GM19468 (cell line): Measurements from ENCODE around the gene LECT2.

Source experiments
- ATAC-seq: cut with Tn5 transposase; IDR thresholded peaks from one replicate; pipeline ENCODE4 v1.9.1; 2021; ENCODE audit warnings: mild to moderate bottlenecking, moderate library complexity, moderate number of reproducible peaks; ENCODE audit not compliant: unreplicated experiment; ENCODE audit errors: extremely low read depth

The LECT2 gene

DNA sequence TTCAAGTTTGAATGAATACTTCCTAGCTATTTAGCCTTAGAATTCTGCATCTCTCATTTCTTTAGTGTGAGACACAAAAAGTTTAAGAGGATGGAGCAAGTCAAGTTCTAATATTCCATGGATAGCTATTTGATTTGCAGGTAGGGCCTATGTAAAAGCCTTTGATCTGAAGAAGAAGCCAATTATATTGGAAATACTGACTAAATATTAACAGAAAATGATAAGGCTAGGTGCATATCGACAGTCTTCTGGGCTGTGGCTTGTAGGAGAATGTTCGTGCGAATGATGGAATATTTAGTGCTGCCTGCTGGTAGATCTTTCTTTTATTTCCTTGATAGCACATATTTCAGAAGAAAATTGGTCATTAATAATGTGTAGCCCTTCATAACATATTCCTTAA lies at the start of gene LECT2:
Gene LECT2 (minus strand): TSS at position 85 of the 400 bp plus-strand sequence. CDS start 150 bp downstream, outside the sequence.
- no peak for ATAC-seq

DNA sequence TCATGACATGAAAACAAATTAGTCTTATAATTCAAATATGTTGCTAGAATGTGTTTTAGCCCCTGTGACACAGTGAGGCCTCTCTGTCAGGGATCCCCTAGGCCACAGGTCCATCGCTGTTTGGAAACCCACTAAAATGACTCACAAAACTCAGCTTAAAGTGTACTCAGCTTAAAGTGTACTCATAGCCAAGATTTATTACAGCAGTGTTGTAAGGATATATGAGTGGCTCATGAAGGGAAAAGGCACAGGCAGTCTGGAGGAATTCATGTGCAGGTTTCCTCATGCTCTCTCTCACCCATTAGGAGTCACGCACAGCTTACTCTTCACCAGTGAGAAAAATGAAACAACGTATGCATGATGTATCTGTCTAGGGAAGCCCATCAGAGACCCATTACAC lies 49.7 kb upstream of the LECT2 start:
- no peak for ATAC-seq

GRCh38 chr5:136001466-136001981 lies 46.7 kb upstream of the LECT2 start:
- no peak for ATAC-seq

DNA sequence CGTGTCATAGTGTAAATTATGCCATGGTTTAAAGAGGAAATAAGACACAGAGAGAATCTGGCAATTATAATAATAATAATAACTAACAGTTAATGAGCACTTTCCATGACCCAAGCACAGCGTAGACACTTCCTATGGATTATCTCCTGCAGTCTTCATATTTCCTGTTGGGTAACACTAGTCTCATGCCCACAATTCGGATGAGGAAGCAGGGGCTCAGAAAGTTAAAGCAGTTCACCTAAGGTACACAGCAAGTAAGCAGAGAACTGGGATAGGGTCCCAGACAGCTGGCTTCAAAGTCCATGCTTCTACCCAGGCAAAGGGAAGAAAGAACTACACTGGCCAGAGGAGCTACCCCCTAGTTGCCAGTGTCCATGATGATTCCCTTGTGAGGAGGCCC lies 46.1 kb upstream of the LECT2 start:
- ATAC-seq, result no peak

GRCh38 chr5:136000147-136000546 lies 45.4 kb upstream of the LECT2 start:
- ATAC-seq, result no peak

GRCh38 chr5:135999406-136000139 lies 44.8 kb upstream of the LECT2 start:
- ATAC-seq, result no peak

- no peak for ATAC-seq
Measured at GRCh38 chr5:135998889-135999288, 44.1 kb upstream of the LECT2 start.

DNA sequence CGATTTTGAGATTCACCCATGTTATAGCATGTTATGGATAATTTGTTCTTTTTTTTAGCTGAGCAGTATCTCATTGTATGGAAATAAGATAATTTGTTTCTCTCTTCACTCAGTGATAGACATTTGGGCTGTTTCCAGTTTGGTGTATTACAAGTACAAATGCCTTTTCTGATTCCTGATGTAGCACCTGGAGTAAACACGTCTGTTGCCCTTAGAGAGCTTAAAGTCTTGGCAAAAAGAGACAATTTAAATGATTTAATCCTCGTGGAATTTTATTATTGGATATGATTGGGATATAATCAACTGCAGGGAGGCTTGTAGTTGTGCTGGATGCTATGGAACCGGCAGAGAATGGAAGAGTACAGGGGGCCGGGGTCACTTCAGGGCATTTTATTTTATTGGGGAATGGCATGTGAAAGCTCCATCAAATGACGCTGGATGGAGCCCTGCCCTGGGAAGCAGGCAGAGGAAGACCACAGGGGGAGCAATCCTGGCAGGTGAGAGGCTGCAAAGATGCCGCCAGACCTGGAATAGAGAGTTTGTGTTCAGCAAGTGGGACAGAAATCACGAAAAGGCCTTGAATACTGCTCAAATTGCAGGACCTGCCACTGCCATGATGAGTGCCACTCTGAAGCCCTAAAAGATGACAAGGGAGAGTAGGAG lies 43.0 kb upstream of the LECT2 start:
- ATAC-seq, result no peak

DNA sequence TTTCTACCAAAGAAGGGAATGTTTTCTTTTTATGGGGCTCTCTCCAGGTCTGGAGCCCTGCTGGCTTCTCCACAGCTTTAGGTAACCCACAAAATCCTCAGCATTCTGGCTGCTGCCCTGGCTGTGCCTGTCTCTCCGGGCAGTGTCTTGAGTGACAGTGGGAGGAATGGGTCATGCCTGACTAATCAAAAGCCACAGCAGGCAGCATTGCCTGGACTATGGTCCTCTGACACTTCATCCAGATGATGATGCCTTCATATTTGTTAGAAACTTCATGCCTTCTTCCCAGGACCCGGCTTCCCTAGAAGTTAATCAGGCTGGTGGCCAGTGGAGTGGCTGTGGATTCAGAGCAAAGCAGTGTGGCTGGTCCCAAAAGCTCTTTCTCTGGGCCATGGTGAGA lies 41.8 kb upstream of the LECT2 start:
- no peak for ATAC-seq

DNA sequence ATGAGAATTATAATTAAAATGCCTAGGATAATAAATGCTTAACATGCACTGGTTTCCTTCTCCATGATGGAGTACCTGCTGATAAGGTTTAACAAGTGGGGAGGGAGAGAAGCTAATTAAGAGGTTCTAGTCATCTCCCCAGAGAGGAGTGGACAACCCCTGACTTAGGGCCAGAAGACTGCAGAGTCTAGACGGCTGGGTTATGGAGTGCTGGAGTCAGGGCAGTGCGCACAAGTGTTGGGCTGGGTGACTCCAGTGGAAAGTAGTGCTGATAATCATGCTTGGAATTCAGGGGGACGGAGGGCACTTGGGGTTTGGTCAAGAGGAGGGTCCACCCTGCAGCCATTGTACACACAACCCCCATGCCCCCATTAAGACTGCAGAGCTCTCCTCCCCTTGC lies 41.2 kb upstream of the LECT2 start:
- ATAC-seq, result no peak

- no peak for ATAC-seq
Measured at GRCh38 chr5:135993880-135994636, 39.3 kb upstream of the LECT2 start.

GRCh38 chr5:135993335-135993879 lies 38.6 kb upstream of the LECT2 start:
- no peak for ATAC-seq

- ATAC-seq, result no peak
Measured at GRCh38 chr5:135991429-135991828, 36.6 kb upstream of the LECT2 start.

DNA sequence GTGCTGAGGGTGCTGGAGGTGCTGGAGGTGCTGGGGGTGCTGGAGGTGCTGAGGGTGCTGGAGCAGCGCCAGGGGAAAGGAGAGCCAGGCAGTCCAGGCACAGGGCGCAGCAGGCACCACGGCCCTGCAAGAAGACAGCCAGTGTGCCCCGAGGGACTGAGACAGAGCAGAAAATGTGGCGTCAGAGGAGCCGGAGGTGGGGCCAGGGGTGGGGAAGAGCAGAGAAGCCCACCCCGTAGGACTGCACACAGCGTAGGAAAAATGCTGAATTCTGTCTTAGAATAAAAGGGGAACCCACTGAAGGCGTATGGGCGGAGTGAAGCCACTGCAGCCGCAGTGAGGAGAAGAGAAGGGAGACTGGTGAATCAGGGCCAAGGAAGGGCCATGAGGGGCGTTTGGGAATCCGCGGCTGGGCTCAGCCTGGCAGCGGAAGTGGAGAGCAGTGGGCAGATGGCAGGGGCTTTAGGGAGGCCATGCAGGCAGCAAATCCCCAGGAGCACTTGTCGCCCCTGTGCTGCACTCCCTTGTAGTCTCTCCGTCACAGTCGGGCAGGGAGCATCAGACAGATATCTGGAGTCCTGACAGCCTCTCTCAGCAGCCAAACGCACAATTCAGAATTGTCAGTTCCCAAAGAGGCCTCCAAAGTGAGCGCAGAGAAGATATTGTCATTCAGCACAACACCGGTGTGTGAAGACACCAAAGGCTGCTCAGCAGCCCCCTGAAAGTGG lies 35.9 kb upstream of the LECT2 start:
- no peak for ATAC-seq

DNA sequence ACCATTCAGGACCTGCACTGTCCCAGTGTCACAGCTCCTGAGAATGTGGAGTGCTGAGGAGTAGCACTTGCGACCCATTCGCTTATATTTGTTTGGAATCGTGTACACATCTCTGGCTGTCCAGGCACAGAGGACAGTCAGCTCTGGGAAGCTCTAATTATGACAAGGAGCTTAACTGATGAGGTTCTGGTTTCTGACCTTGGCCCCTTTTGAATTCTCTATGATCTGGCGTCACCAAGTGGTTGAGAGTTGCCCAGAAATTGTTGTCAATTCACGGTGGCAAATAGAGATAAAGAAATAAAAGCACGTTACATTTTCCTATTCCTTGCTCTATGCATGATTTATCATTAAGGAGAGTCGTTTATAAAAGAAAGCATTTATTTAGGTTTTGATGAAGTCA lies 34.9 kb upstream of the LECT2 start:
- ATAC-seq, result no peak

GRCh38 chr5:135988546-135988945 lies 33.8 kb upstream of the LECT2 start:
- no peak for ATAC-seq

DNA sequence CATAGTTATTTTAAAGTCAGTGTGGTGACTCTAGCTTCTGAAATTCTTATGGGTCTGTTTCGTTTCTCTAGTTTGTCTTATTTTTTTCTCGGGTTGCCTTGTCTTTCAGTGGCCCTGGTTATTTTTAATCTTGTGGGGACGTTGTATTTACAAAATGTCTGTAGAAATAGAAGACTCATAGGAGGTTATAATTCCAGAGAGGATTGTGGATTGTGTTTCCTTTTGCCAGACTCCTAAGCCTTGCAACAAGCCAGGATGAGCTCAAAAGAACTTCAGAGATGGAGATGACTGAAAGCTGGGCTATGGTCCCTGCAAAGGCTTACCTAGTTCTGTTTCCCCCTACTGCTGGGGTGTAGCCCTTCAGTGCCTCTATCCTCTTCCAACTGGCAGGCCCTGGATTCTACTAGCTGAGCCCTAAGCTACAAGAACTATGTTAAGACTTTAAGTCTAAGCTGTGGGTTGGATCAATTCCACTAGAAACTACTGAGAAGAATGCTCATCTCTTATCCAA lies 32.2 kb upstream of the LECT2 start:
- ATAC-seq, result no peak

DNA sequence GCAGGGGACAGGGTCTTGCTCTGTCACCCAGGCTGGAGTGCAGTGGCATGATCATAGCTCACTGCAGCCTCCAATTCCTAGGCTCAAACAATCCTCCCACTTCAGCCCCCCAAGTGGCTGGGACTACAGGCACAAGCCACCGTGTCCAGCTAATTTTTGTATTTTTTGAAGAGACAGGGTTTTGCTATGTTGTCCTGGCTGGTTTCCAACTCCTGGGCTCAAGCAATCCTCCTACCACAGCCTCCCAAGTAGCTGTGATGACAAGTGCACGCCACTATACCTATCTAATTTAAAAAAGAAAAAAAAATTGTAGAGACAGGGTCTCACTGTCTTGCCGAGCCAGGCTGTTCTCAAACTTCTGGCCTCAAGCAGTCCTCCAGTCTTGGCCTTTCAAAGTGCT lies 31.6 kb upstream of the LECT2 start:
- ATAC-seq, result no peak

DNA sequence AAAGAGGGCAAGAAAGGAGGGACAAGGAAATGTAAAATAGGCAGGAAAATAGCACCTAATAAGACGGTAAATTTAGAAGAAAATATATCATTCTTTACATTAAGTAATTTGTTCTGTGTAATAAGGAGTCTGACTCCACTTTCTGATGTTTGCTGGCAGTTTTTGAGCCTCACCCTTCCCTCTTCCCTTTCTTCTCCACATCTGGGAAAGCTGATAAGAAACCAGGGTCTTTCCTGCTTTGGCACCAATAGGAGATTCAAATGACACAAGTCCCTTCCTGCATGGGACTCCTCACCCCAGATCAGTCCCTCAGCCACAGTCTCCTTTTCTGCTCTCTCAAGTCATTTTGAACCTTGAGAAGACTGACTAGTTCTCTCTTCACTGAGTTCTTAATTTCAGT lies 31.2 kb upstream of the LECT2 start:
- ATAC-seq, result no peak

GRCh38 chr5:135980620-135981019 lies 25.8 kb upstream of the LECT2 start:
- no peak for ATAC-seq
